HepG2 (cell line): ENCODE results near the gene TLK2.

Source experiments
- CBX2 ChIP-seq, 2 experiments: fragments of 200-600 bp in 1 of 2; sonication (generic); formaldehyde crosslinking in 1 of 2; IDR thresholded peaks; 2 replicates each; pipeline versions ENCODE4 v1.7.0 to v1.8.1; 2018 to 2022; ENCODE audit warnings: low read depth in 2 of 2, low read length in 1 of 2, mild to moderate bottlenecking in 1 of 2, missing genetic modification reagents in 1 of 2
- ERF ChIP-seq: IDR thresholded peaks from 2 replicates; pipeline ENCODE4 v1.6.1; 2018; ENCODE audit warnings: missing biosample characterization, missing genetic modification reagents
- KAT8 ChIP-seq: IDR thresholded peaks from 2 replicates; pipeline ENCODE4 v1.6.1; 2016; ENCODE audit warnings: missing genetic modification reagents, missing compliant biosample characterization
- LCORL ChIP-seq, 2 experiments: fragments of 450-650 bp in 1 of 2; sonication (generic) in 1 of 2; formaldehyde crosslinking in 1 of 2; IDR thresholded peaks; 2 replicates each; pipeline versions ENCODE4 v1.5.0 to v1.6.1; 2017 to 2020; ENCODE audit warnings: antibody characterized with exemption in 1 of 2, missing genetic modification reagents in 1 of 2
- MXI1 ChIP-seq: IDR thresholded peaks from 3 replicates; pipeline ENCODE4 v1.6.1; 2012; ENCODE audit warnings: low read depth, low read length, inconsistent platforms, borderline replicate concordance
- NR2F6 ChIP-seq, 2 experiments: IDR thresholded peaks; 2 replicates each; pipeline ENCODE4 v1.6.1; 2016; ENCODE audit warnings: antibody characterized with exemption in 1 of 2, mild to moderate bottlenecking in 1 of 2
- POLR2AphosphoS5 ChIP-seq: IDR thresholded peaks from 2 replicates; pipeline ENCODE4 v1.6.1; 2012; ENCODE audit warnings: low read depth, low read length
- SRSF1 ChIP-seq: fragments of 200-400 bp; formaldehyde crosslinking; optimal IDR thresholded peaks from 2 replicates; pipeline ENCODE3; 2017; ENCODE audit warnings: mild to moderate bottlenecking, low read depth, low read length, moderate library complexity
- TCF7 ChIP-seq: sonication (generic); IDR thresholded peaks from 2 replicates; pipeline ENCODE4 v1.6.1; 2016; ENCODE audit warnings: antibody characterized with exemption, low read depth
- TMF1 ChIP-seq: sonication (generic); formaldehyde crosslinking; IDR thresholded peaks from 2 replicates; pipeline ENCODE4 v1.8.1; 2022; ENCODE audit warnings: low read depth, missing genetic modification reagents
- ZNF670 ChIP-seq: sonication (generic); formaldehyde crosslinking; IDR thresholded peaks from 2 replicates; pipeline ENCODE4 v1.8.0; 2022; ENCODE audit warnings: mild to moderate bottlenecking, missing genetic modification reagents, borderline replicate concordance
- TF ChIP-seq, protein P1 (sequence below): sonication (generic); formaldehyde crosslinking; IDR thresholded peaks from 2 replicates; pipeline ENCODE4 v1.4.0; 2020; ENCODE audit warnings: missing genetic modification reagents, borderline replicate concordance
- TF ChIP-seq, protein P2 (sequence below): IDR thresholded peaks from 2 replicates; pipeline ENCODE4 v1.6.1; 2016; ENCODE audit warnings: low read depth, missing genetic modification reagents, missing compliant biosample characterization

DNA sequence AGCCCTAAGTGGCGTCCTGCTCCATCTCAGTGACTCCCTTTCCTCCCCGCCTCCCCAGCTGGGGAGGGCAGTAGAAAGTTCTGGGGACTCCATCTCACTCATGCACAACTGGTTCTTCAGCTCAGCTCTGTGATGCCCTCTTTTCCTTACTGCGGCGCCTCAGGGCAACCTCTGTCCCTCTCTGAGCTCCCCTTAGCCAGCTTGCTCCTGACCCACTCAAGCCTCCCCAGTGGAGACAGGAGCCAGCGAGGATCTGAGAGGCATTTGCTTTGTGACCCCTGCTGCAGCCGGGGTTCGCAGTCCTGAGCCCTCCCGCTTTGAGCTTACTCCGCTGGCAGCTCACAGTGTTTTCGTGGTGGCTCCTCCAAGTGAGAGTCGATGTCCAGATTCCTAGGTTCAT lies 142.6 kb downstream of the TLK2 start:
- TF ChIP-seq, protein P1, sequence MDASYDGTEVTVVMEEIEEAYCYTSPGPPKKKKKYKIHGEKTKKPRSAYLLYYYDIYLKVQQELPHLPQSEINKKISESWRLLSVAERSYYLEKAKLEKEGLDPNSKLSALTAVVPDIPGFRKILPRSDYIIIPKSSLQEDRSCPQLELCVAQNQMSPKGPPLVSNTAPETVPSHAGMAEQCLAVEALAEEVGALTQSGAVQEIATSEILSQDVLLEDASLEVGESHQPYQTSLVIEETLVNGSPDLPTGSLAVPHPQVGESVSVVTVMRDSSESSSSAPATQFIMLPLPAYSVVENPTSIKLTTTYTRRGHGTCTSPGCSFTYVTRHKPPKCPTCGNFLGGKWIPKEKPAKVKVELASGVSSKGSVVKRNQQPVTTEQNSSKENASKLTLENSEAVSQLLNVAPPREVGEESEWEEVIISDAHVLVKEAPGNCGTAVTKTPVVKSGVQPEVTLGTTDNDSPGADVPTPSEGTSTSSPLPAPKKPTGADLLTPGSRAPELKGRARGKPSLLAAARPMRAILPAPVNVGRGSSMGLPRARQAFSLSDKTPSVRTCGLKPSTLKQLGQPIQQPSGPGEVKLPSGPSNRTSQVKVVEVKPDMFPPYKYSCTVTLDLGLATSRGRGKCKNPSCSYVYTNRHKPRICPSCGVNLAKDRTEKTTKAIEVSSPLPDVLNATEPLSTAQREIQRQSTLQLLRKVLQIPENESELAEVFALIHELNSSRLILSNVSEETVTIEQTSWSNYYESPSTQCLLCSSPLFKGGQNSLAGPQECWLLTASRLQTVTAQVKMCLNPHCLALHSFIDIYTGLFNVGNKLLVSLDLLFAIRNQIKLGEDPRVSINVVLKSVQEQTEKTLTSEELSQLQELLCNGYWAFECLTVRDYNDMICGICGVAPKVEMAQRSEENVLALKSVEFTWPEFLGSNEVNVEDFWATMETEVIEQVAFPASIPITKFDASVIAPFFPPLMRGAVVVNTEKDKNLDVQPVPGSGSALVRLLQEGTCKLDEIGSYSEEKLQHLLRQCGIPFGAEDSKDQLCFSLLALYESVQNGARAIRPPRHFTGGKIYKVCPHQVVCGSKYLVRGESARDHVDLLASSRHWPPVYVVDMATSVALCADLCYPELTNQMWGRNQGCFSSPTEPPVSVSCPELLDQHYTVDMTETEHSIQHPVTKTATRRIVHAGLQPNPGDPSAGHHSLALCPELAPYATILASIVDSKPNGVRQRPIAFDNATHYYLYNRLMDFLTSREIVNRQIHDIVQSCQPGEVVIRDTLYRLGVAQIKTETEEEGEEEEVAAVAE (CRISPR knock-in tag), result no peak
- no peak for TF ChIP-seq ERF (CRISPR knock-in tag)
- no peak for TF ChIP-seq NR2F6 (IDR thresholded peaks at IDR 0.05)
- no peak for TF ChIP-seq NR2F6 (CRISPR knock-in tag; IDR thresholded peaks at IDR 0.05)
- no peak for TF ChIP-seq MXI1
- TF ChIP-seq, protein P2, sequence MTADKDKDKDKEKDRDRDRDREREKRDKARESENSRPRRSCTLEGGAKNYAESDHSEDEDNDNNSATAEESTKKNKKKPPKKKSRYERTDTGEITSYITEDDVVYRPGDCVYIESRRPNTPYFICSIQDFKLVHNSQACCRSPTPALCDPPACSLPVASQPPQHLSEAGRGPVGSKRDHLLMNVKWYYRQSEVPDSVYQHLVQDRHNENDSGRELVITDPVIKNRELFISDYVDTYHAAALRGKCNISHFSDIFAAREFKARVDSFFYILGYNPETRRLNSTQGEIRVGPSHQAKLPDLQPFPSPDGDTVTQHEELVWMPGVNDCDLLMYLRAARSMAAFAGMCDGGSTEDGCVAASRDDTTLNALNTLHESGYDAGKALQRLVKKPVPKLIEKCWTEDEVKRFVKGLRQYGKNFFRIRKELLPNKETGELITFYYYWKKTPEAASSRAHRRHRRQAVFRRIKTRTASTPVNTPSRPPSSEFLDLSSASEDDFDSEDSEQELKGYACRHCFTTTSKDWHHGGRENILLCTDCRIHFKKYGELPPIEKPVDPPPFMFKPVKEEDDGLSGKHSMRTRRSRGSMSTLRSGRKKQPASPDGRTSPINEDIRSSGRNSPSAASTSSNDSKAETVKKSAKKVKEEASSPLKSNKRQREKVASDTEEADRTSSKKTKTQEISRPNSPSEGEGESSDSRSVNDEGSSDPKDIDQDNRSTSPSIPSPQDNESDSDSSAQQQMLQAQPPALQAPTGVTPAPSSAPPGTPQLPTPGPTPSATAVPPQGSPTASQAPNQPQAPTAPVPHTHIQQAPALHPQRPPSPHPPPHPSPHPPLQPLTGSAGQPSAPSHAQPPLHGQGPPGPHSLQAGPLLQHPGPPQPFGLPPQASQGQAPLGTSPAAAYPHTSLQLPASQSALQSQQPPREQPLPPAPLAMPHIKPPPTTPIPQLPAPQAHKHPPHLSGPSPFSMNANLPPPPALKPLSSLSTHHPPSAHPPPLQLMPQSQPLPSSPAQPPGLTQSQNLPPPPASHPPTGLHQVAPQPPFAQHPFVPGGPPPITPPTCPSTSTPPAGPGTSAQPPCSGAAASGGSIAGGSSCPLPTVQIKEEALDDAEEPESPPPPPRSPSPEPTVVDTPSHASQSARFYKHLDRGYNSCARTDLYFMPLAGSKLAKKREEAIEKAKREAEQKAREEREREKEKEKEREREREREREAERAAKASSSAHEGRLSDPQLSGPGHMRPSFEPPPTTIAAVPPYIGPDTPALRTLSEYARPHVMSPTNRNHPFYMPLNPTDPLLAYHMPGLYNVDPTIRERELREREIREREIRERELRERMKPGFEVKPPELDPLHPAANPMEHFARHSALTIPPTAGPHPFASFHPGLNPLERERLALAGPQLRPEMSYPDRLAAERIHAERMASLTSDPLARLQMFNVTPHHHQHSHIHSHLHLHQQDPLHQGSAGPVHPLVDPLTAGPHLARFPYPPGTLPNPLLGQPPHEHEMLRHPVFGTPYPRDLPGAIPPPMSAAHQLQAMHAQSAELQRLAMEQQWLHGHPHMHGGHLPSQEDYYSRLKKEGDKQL (CRISPR knock-in tag), result no peak
- TF ChIP-seq KAT8 (CRISPR knock-in tag), result no peak
- no peak for TF ChIP-seq TMF1 (CRISPR knock-in tag)
- no peak for TF ChIP-seq CBX2 (IDR thresholded peaks at IDR 0.05; ENCODE audit: low read depth, low read length)
- TF ChIP-seq CBX2 (CRISPR knock-in tag; IDR thresholded peaks at IDR 0.05; ENCODE audit: low read depth), result no peak
- TF ChIP-seq SRSF1, result no peak
- TF ChIP-seq LCORL (IDR thresholded peaks at IDR 0.05), result no peak
- TF ChIP-seq LCORL (CRISPR knock-in tag; IDR thresholded peaks at IDR 0.05), result no peak
- no peak for TF ChIP-seq POLR2AphosphoS5
- no peak for TF ChIP-seq ZNF670 (CRISPR knock-in tag)
- TF ChIP-seq TCF7, result no peak
